Cardiac fibroblast (primary cell): ENCODE data around the gene PSME3IP1.

Experiments
- DNase-seq, 2 donors: peaks; one replicate each; pipeline versions ENCODE4 v3.0.0 to v3.0.0-alpha.2; 2010; ENCODE audit warnings: low read depth in 2 of 2
- H3K4me3 ChIP-seq, 2 donors: replicated peaks in 1 of 2; 1 replicate in 1 of 2; 2 replicates in 1 of 2; pipeline ENCODE4 v1.5.1; 2011; ENCODE audit warnings: low read depth in 2 of 2, low read length in 2 of 2, mild to moderate bottlenecking in 2 of 2, moderate library complexity in 1 of 2
- TF ChIP-seq, protein P1 (sequence below): IDR thresholded peaks from one replicate; pipeline ENCODE4 v1.5.1; 2011; ENCODE audit warnings: low read depth, mild to moderate bottlenecking, low read length, inconsistent platforms

PSME3IP1 gene

GRCh38 chr16:57145046-57146021 is 40.5 kb downstream of the PSME3IP1 start:
- DNase-seq = peak; percentile 8 to 44
- TF ChIP-seq, protein P1, sequence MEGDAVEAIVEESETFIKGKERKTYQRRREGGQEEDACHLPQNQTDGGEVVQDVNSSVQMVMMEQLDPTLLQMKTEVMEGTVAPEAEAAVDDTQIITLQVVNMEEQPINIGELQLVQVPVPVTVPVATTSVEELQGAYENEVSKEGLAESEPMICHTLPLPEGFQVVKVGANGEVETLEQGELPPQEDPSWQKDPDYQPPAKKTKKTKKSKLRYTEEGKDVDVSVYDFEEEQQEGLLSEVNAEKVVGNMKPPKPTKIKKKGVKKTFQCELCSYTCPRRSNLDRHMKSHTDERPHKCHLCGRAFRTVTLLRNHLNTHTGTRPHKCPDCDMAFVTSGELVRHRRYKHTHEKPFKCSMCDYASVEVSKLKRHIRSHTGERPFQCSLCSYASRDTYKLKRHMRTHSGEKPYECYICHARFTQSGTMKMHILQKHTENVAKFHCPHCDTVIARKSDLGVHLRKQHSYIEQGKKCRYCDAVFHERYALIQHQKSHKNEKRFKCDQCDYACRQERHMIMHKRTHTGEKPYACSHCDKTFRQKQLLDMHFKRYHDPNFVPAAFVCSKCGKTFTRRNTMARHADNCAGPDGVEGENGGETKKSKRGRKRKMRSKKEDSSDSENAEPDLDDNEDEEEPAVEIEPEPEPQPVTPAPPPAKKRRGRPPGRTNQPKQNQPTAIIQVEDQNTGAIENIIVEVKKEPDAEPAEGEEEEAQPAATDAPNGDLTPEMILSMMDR = no peak
- H3K4me3 ChIP-seq = no peak overlapping the region

DNA sequence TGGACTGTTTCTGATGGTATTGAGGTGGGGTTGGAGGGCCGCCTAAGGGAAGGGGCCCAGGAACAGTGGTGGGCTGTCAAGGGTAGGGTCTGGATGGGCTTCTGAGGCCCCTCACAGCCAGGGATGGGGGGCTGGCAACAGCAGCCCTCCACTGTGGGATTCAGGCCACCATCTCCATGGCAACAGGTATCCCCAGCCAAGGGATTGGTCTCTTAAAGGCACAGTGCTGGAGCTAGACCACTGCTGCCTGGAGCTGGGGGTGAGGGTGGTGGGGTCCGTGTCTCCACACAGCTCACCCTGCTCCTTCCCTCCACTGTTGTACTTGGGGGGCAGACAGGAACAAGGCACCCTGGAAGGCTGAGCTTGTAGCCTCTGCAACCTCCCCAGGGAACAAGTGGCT is 41.8 kb downstream of the PSME3IP1 start:
- TF ChIP-seq, protein P1 = no peak
- no peak for DNase-seq
- no peak overlapping the region for H3K4me3 ChIP-seq

DNA sequence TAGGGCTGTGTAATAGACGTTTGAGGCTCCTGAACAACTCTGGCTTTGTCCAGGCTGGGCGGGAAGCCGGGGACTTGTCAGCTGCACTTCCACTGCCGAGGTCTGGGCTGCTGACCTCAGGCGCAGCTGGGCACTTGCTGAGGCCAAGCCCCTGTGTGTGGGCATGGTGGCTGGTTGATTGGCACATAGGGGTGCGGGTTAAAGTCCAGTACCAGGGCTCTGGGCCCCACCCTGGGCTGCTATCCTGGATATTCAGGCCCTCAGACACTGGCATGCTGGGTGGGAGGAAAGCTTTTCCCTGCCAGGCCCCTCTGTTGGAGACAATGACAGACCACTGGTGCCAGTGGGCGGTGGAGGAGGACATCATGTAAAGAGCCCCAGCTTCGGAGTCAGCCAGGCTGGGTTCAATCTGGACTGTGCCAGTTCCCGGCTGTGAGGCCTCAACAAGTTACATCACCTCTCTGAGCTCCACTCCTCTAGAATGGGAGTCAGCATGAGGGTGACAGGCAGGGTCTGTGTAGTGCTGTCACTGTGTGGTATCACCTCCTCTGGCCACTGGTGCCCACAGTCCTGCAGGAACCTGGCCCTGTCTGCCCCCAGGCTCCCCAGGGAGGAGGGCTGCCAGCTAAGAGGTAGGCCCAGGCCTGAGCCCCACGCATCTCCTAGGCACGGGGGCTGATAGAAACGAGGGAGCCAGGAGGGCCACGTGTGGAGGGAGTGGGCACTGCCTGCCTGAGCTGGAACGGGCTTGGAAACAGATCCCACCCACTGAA is 42.5 kb downstream of the PSME3IP1 start:
- DNase-seq = no peak
- TF ChIP-seq, protein P1 = no peak
- no peak overlapping the region for H3K4me3 ChIP-seq

DNA sequence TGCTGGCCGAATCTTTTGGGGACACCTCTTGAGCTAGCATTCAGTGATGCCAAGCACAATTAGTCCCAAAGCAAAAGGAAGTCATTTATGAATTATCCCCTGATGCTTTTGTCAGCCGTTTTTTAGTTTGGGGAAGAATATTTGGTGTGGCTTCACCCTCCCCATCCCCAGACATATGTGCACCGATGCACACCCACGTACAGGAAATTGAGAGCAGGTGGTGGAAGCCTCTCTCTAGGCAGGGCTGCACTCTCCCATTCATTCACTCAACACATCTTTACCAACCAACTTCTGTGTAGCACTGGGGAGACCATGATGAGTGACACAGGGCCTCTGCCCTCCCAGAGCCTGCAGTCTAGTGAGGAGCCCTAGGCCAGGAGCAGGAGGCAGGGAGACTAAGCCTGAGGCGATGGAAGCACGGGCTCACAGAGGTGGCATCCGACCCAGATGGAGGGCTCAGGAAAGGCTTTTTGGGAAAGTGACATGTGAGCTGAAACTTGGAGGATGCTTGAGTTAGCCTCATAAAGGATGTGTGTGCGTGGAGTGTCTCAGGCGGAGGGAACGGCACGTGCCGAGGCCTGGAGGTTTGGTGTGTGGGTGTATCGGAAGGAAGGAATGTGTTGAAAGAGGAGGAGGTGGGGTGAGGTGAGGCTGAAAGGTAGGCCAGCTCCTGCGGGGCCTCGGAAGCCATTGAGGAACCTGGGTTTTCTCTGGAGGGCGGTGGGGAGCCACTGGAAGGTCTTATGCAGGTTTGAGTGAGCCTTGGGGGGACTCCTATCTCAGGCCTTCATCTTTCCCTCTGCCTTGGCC is 43.8 kb downstream of the PSME3IP1 start:
- DNase-seq = no peak
- TF ChIP-seq, protein P1 = no peak
- no peak overlapping the region for H3K4me3 ChIP-seq

DNA sequence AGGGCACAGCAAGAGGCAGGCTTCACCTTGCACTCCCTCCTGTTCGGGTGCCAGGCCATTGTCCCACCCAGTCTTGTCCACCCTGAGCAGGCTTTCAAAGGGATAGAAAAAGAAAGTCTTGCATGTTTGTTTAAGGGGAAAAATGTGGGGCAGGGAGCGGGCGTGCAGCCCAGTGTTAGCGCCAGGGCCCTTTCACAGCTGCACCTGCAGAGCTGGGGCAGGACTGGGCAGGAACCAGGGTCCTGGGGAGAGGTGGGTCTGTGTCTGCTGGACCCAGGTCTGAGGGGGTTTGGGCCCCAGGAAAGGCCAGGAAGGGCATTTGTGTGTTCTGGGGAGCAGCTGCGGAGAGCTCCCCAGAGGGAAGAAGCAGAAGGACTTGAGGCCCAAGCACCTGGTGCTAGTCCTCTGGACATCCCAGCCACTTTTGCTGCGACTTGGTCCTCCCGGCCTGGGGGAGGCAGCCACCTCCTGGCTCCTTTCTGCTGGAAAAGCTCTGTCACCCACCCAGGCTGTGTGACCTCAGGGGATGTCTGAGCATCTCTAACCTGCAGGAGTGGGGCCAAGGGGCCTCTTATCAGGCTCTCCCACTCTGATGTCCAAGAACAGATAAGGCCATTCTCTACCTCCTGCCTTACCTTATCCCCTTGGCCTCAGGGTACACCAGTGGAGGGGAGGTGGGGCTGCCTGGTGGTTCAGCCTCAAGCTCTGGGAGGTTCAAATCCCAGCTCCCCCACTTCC is 44.7 kb downstream of the PSME3IP1 start:
- TF ChIP-seq, protein P1 = no peak
- no peak overlapping the region for H3K4me3 ChIP-seq
- no peak for DNase-seq
